Fibroblast of pulmonary artery (primary cell): ENCODE measurements around the gene ALK.
"Not testable (repeated sequence)": the region's sequence is repeated elsewhere in the genome, so short reads cannot be mapped to it uniquely, and the experiment has no call there.

Experiments used
- DNase-seq: peaks from one replicate; pipeline ENCODE4 v3.0.0-alpha.2; 2010; ENCODE audit warnings: low read depth
- H3K4me3 ChIP-seq: replicated peaks from 2 replicates; pipeline ENCODE4 v1.5.1; 2011; ENCODE audit warnings: low read depth, mild to moderate bottlenecking, control low read depth, low read length, moderate library complexity
- CTCF ChIP-seq: IDR thresholded peaks from 2 replicates; pipeline ENCODE4 v1.5.1; 2011; ENCODE audit warnings: mild to moderate bottlenecking, control low read depth, low read length, inconsistent platforms; ENCODE audit errors: missing control alignments

ALK gene

GRCh38 chr2:29837925-29838324 lies 83.5 kb downstream of the ALK start:
- no peak overlapping the region for H3K4me3 ChIP-seq
- TF ChIP-seq CTCF = no peak
- no peak for DNase-seq

GRCh38 chr2:29834624-29835023 lies 86.8 kb downstream of the ALK start:
- no peak for TF ChIP-seq CTCF
- no peak for DNase-seq

GRCh38 chr2:29834036-29834540 lies 87.3 kb downstream of the ALK start:
- no peak overlapping the region for H3K4me3 ChIP-seq
- no peak for TF ChIP-seq CTCF
- DNase-seq = no peak

More at GRCh38 chr2:29834624-29835023, 86.8 kb downstream of the ALK start:
- H3K4me3 ChIP-seq = no peak overlapping the region

GRCh38 chr2:29831560-29831959 lies 89.8 kb downstream of the ALK start:
- TF ChIP-seq CTCF = no peak
- no peak for DNase-seq
- H3K4me3 ChIP-seq = no peak overlapping the region

- no peak overlapping the region for H3K4me3 ChIP-seq
- DNase-seq = no peak
- TF ChIP-seq CTCF = no peak
Observed at GRCh38 chr2:29829841-29830240, 91.5 kb downstream of the ALK start.

GRCh38 chr2:29824145-29824544 lies 97.2 kb downstream of the ALK start:
- not testable (repeated sequence) for DNase-seq, H3K4me3 ChIP-seq

- H3K4me3 ChIP-seq = no peak overlapping the region
- no peak for TF ChIP-seq CTCF
- no peak for DNase-seq
Observed at GRCh38 chr2:29821591-29821990, 99.8 kb downstream of the ALK start.

- no peak overlapping the region for H3K4me3 ChIP-seq
- no peak for TF ChIP-seq CTCF
- DNase-seq = no peak
Observed at GRCh38 chr2:29819570-29819969, 101.8 kb downstream of the ALK start.
